ENCODE measurements around the gene FKBP8. TPM values are rescaled to one million over a fixed set of nuclear protein-coding genes. Genes with fewer than 3 reads are reported as not detected.

Gene FKBP8
- polyA plus RNA-seq, 1 donor (not counting 4 experiments of a cell fraction or from before 2014, with no cell fraction given), result 115 TPM

DNA sequence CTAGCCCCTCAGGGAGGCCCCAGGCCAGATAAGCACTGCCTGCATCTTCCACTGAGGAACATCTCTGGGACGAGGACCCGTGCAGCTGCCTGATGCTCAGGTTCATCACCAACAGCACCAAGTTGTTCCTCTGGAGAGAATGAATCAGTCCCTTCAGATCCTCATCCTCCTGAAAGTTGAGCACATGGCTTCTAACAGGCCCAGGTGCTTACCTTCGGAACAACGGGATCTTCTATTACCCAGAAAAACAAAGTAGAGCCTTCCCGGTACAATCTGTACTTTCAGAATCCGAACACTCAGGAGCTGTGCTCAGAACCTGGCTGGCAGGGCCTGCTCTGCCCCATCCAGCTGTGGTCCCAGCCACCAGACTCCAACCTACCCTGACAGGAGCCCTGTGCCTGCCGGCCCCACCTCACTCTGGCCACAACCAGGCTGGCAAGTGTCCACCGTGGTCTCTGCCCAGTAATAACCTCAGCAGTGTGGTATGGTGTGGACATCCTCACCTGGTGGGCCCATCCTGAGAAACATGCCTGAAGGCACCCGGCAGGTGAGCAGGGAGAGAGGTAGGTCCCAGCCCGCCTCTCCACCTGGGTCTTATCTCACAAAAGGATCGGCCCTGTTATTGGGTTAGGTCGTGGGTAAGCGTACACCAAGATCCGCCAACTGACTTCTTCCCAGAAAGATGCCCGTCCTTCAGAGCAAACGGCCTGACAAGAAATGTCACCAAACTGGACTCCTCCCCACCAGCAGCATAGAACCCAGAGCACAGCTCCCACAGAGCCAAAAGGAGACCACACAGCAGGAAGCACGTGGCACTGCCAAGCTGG is 55.6 kb downstream of the FKBP8 start:
- H3K4me2 ChIP-seq (ENCODE audit: control insufficient read depth, extremely low read depth, insufficient read depth, low read depth, low read length), result no peak overlapping the region
- dilution Hi-C loops (cut with MboI; ENCODE audit: extremely low pct_ligation_motif_present, low sequenced_read_pairs), result no loop called here
- no peak for TF ChIP-seq EZH2 (IDR thresholded peaks at IDR 0.05; ENCODE audit: low read length)
- TF ChIP-seq, protein P1, sequence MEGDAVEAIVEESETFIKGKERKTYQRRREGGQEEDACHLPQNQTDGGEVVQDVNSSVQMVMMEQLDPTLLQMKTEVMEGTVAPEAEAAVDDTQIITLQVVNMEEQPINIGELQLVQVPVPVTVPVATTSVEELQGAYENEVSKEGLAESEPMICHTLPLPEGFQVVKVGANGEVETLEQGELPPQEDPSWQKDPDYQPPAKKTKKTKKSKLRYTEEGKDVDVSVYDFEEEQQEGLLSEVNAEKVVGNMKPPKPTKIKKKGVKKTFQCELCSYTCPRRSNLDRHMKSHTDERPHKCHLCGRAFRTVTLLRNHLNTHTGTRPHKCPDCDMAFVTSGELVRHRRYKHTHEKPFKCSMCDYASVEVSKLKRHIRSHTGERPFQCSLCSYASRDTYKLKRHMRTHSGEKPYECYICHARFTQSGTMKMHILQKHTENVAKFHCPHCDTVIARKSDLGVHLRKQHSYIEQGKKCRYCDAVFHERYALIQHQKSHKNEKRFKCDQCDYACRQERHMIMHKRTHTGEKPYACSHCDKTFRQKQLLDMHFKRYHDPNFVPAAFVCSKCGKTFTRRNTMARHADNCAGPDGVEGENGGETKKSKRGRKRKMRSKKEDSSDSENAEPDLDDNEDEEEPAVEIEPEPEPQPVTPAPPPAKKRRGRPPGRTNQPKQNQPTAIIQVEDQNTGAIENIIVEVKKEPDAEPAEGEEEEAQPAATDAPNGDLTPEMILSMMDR (optimal IDR thresholded peaks at IDR 0.05 in 1 of 3, IDR thresholded peaks at IDR 0.05 in 1 of 3, conservative IDR thresholded peaks at IDR 0.05 in 1 of 3; ENCODE audit: extremely low read depth in 1 of 3, insufficient read depth in 2 of 3, low read length in 3 of 3), result no peak
- H4K20me1 ChIP-seq (ENCODE audit: control insufficient read depth, extremely low read depth, insufficient read depth, low read length), result peaks cover 36% of the 10 kb centered on the region
- H3K4me1 ChIP-seq (ENCODE audit: control insufficient read depth, extremely low read depth, insufficient read depth, low read length), result peaks cover 25% of the 10 kb centered on the region
- H2AFZ ChIP-seq (ENCODE audit: control insufficient read depth, low read length), result no peak overlapping the region
- no peak overlapping the region for H3K4me3 ChIP-seq (ENCODE audit: control insufficient read depth in 2 of 3, extremely low read depth in 1 of 3, insufficient read depth in 2 of 3, low read depth in 1 of 3, low read length in 3 of 3)
- peaks cover 4 to 5% of the 10 kb centered on the region in 2 experiments for H3K36me3 ChIP-seq (ENCODE audit: control insufficient read depth in 2 of 2, extremely low read depth in 1 of 2, insufficient read depth in 2 of 2, low read length in 2 of 2)
- no peak overlapping the region for H3K27ac ChIP-seq (ENCODE audit: control insufficient read depth, insufficient read depth, low read length)
- H3K79me2 ChIP-seq (ENCODE audit: control insufficient read depth, insufficient read depth, low read length), result peaks cover 97% of the 10 kb centered on the region
- no peak overlapping the region for H3K9ac ChIP-seq (ENCODE audit: control insufficient read depth, extremely low read depth, insufficient read depth, low read length)
- H3K27me3 ChIP-seq (ENCODE audit: control insufficient read depth, extremely low read depth, insufficient read depth, low read length), result no peaks in the 10 kb centered on the region
- H3K9me1 ChIP-seq (ENCODE audit: control insufficient read depth, extremely low read depth, insufficient read depth, low read length), result peaks cover 16% of the 10 kb centered on the region
- FAIRE-seq (no peak), DNase-seq (ENCODE audit: low read depth, low spot score) (no peak)
- H3K9me3 ChIP-seq (ENCODE audit: control insufficient read depth, low read depth, low read length), result no peaks in the 10 kb centered on the region

DNA sequence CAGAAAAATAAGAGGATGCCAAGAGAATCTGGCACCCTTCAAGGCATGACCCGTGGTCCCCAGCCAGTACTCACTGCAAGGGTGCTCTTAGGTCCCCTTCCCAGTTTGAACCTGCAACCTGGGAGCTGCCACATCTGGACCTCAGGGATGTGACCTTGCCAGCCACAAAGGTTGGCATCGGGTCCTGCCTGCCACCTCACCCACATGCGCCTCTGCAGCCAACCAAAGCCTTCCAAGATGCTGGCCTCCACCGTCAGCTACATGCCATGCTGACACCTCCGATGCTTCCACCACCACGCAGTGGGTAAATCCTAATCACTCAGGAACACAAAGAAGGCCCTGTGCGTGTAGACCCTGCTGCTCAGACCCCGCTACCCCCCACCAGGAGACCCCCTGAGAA is 56.6 kb downstream of the FKBP8 start:
- H3K9me3 ChIP-seq (ENCODE audit: control insufficient read depth, low read depth, low read length), result no peaks in the 10 kb centered on the region
- no peak overlapping the region for H3K4me3 ChIP-seq (ENCODE audit: control insufficient read depth in 2 of 3, extremely low read depth in 1 of 3, insufficient read depth in 2 of 3, low read depth in 1 of 3, low read length in 3 of 3)
- no peak overlapping the region for H2AFZ ChIP-seq (ENCODE audit: control insufficient read depth, low read length)
- FAIRE-seq (no peak), DNase-seq (ENCODE audit: low read depth, low spot score) (no peak)
- H3K9ac ChIP-seq (ENCODE audit: control insufficient read depth, extremely low read depth, insufficient read depth, low read length), result no peak overlapping the region
- H3K27ac ChIP-seq (ENCODE audit: control insufficient read depth, insufficient read depth, low read length), result no peak overlapping the region
- no peak for TF ChIP-seq EZH2 (IDR thresholded peaks at IDR 0.05; ENCODE audit: low read length)
- TF ChIP-seq, protein P1 (optimal IDR thresholded peaks at IDR 0.05 in 1 of 3, IDR thresholded peaks at IDR 0.05 in 1 of 3, conservative IDR thresholded peaks at IDR 0.05 in 1 of 3; ENCODE audit: extremely low read depth in 1 of 3, insufficient read depth in 2 of 3, low read length in 3 of 3), result no peak
- H3K9me1 ChIP-seq (ENCODE audit: control insufficient read depth, extremely low read depth, insufficient read depth, low read length), result peaks cover 14% of the 10 kb centered on the region
- peak overlapping the region; percentile 82 for H3K4me2 ChIP-seq (ENCODE audit: control insufficient read depth, extremely low read depth, insufficient read depth, low read depth, low read length)
- H4K20me1 ChIP-seq (ENCODE audit: control insufficient read depth, extremely low read depth, insufficient read depth, low read length), result peaks cover 36% of the 10 kb centered on the region
- H3K79me2 ChIP-seq (ENCODE audit: control insufficient read depth, insufficient read depth, low read length), result peaks cover 95% of the 10 kb centered on the region
- peaks cover 0 to 4% of the 10 kb centered on the region in 2 experiments for H3K36me3 ChIP-seq (ENCODE audit: control insufficient read depth in 2 of 2, extremely low read depth in 1 of 2, insufficient read depth in 2 of 2, low read length in 2 of 2)
- no peaks in the 10 kb centered on the region for H3K27me3 ChIP-seq (ENCODE audit: control insufficient read depth, extremely low read depth, insufficient read depth, low read length)
- H3K4me1 ChIP-seq (ENCODE audit: control insufficient read depth, extremely low read depth, insufficient read depth, low read length), result peaks cover 25% of the 10 kb centered on the region
- dilution Hi-C loops (cut with MboI; ENCODE audit: extremely low pct_ligation_motif_present, low sequenced_read_pairs), result no loop called here

Measured in keratinocyte (primary cell).